ENCODE data around the gene CHN2.

Gene CHN2

GRCh38 chr7:29355388-29355787 is 160.8 kb downstream of the CHN2 start:
- H3K36me3 ChIP-seq = no peaks in the 10 kb centered on the region
- no peak overlapping the region for H3K4me3 ChIP-seq (ENCODE audit: low read depth, low read length)
- no peak for TF ChIP-seq CTCF (IDR thresholded peaks at IDR 0.05; ENCODE audit: low read depth, low read length)
- no peak for DNase-seq
- H3K27me3 ChIP-seq (ENCODE audit: insufficient read depth, low read depth, severe bottlenecking) = no peaks in the 10 kb centered on the region
- H3K27ac ChIP-seq = no peak overlapping the region
- H3K9me3 ChIP-seq (ENCODE audit: severe bottlenecking) = no peaks in the 10 kb centered on the region

- Histone ChIP-seq H3K4me3 (ENCODE audit: low read depth, low read length) (no peak overlapping the region), H3K27ac (no peak overlapping the region), H3K9me3 (ENCODE audit: severe bottlenecking) (no peaks in the 10 kb centered on the region), H3K27me3 (ENCODE audit: insufficient read depth, low read depth, severe bottlenecking) (no peaks in the 10 kb centered on the region), H3K36me3 (no peaks in the 10 kb centered on the region)
- no peak for TF ChIP-seq CTCF (IDR thresholded peaks at IDR 0.05; ENCODE audit: low read depth, low read length)
- DNase-seq = no peak
Measured at GRCh38 chr7:29356631-29357030, 162.1 kb downstream of the CHN2 start.

GRCh38 chr7:29359482-29360093 is 165.0 kb downstream of the CHN2 start:
- Histone ChIP-seq H3K9me3 (ENCODE audit: severe bottlenecking) (no peaks in the 10 kb centered on the region), H3K27ac (no peak overlapping the region), H3K36me3 (no peaks in the 10 kb centered on the region), H3K27me3 (ENCODE audit: insufficient read depth, low read depth, severe bottlenecking) (no peaks in the 10 kb centered on the region), H3K4me3 (ENCODE audit: low read depth, low read length) (no peak overlapping the region)
- no peak for TF ChIP-seq CTCF (IDR thresholded peaks at IDR 0.05; ENCODE audit: low read depth, low read length)
- no peak for DNase-seq

- H3K27ac ChIP-seq = no peak overlapping the region
- no peak for DNase-seq
- no peak for TF ChIP-seq CTCF (IDR thresholded peaks at IDR 0.05; ENCODE audit: low read depth, low read length)
- H3K9me3 ChIP-seq (ENCODE audit: severe bottlenecking) = no peaks in the 10 kb centered on the region
- H3K27me3 ChIP-seq (ENCODE audit: insufficient read depth, low read depth, severe bottlenecking) = no peaks in the 10 kb centered on the region
- no peaks in the 10 kb centered on the region for H3K36me3 ChIP-seq
- H3K4me3 ChIP-seq (ENCODE audit: low read depth, low read length) = no peak overlapping the region
Measured at GRCh38 chr7:29360633-29361625, 166.4 kb downstream of the CHN2 start.

GRCh38 chr7:29362380-29362779 is 167.8 kb downstream of the CHN2 start:
- Histone ChIP-seq H3K9me3 (ENCODE audit: severe bottlenecking) (no peaks in the 10 kb centered on the region), H3K27me3 (ENCODE audit: insufficient read depth, low read depth, severe bottlenecking) (no peaks in the 10 kb centered on the region), H3K27ac (no peak overlapping the region), H3K36me3 (no peaks in the 10 kb centered on the region), H3K4me3 (ENCODE audit: low read depth, low read length) (no peak overlapping the region)
- TF ChIP-seq CTCF (IDR thresholded peaks at IDR 0.05; ENCODE audit: low read depth, low read length) = no peak
- DNase-seq = no peak

Measured in WERI-Rb-1 (cell line).